Measurements from ENCODE around the gene ZNF157. TPM values are rescaled to one million over a fixed set of nuclear protein-coding genes. Genes with fewer than 3 reads are reported as not detected.
"Not testable (repeated sequence)": the region's sequence is repeated elsewhere in the genome, so short reads cannot be mapped to it uniquely, and the experiment has no call there.

The ZNF157 gene
- total RNA-seq, 5 donors from 2014 or later (not counting 1 experiment from before 2014, with no cell fraction given) = 0.72 to 1.2 (median 0.95) TPM

- no peaks in the 10 kb centered on the region for H3K36me3 Mint-ChIP-seq
- peak; percentile 42 to 89 (median 72) for DNase-seq
- Histone ChIP-seq H3K4me3 (ENCODE audit: control insufficient read depth in 1 of 2, extremely low read depth in 1 of 2, low read length in 1 of 2) (peak overlapping the region in 1 of 2 donors; percentile 30), H3K9me3 (no peaks in the 10 kb centered on the region), H3K27ac (ENCODE audit: low read length) (peak overlapping the region; percentile 53), H3K27me3 (replicated peaks in 1 of 2; ENCODE audit: control insufficient read depth in 2 of 2, extremely low read depth in 1 of 2, insufficient read depth in 2 of 2, low read length in 1 of 2) (no peaks in the 10 kb centered on the region), H3K36me3 (ENCODE audit: control insufficient read depth in 2 of 2, extremely low read depth in 1 of 2, insufficient read depth in 1 of 2, low read length in 1 of 2) (no peaks in the 10 kb centered on the region), H3K4me1 (ENCODE audit: control insufficient read depth in 1 of 2, extremely low read depth in 1 of 2, insufficient read depth in 2 of 2, low read length in 2 of 2) (peaks cover 11 to 14% of the 10 kb centered on the region in 2 experiments)
- H3K4me1 Mint-ChIP-seq = peaks cover 19 to 34% (median 26%) of the 10 kb centered on the region in 3 donors
- peaks cover 0 to 6% of the 10 kb centered on the region in 2 donors for H3K27me3 Mint-ChIP-seq
- H3K4me3 Mint-ChIP-seq = peak overlapping the region; percentile 68 to 75 (median 72)
- ATAC-seq (replicated peaks in 1 of 4) = peak; percentile 91 to 96 (median 94)
- peaks cover 0 to 4% (median 0%) of the 10 kb centered on the region in 3 donors for H3K9me3 Mint-ChIP-seq
- WGBS (ENCODE audit: insufficient coverage) = 0% methylated on average over 1 of the region's 10 CpGs
- POLR2A ChIA-PET = no interaction called here
- CTCF ChIA-PET = no interaction called here
- peak overlapping the region; percentile 76 to 81 for H3K27ac Mint-ChIP-seq
Measured at GRCh38 chrX:47380268-47380667, 9.9 kb downstream of the ZNF157 start.

DNA sequence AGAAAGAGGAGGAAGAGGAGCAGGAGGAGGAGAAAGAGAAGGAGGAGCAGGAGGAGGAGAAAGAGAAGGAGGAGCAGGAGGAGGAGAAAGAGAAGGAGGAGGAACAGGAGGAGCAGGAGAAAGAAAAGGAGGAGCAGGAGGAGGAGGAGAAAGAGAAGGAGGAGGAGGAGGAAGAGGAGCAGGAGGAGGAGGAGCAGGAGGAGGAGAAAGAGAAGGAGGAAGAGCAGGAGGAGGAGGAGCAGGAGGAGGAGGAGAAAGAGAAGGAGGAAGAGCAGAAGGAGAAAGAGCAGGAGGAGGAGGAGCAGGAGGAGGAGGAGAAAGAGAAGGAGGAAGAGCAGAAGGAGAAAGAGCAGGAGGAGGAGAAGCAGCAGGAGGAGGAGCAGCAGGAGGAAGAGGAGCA lies 10.5 kb downstream of the ZNF157 start:
- Histone ChIP-seq H3K4me3 (ENCODE audit: control insufficient read depth in 1 of 2, extremely low read depth in 1 of 2, low read length in 1 of 2) (peak overlapping the region in 1 of 2 donors; percentile 30), H3K27ac (ENCODE audit: low read length) (peak overlapping the region; percentile 53), H3K4me1 (ENCODE audit: control insufficient read depth in 1 of 2, extremely low read depth in 1 of 2, insufficient read depth in 2 of 2, low read length in 2 of 2) (peaks cover 11 to 14% of the 10 kb centered on the region in 2 experiments)
- H3K27ac Mint-ChIP-seq; H3K36me3 Mint-ChIP-seq; DNase-seq; H3K36me3 ChIP-seq (ENCODE audit: control insufficient read depth in 2 of 2, extremely low read depth in 1 of 2, insufficient read depth in 1 of 2, low read length in 1 of 2); ATAC-seq (replicated peaks in 1 of 4); H3K9me3 ChIP-seq; H3K27me3 Mint-ChIP-seq; H3K9me3 Mint-ChIP-seq; POLR2A ChIA-PET; H3K27me3 ChIP-seq (replicated peaks in 1 of 2; ENCODE audit: control insufficient read depth in 2 of 2, extremely low read depth in 1 of 2, insufficient read depth in 2 of 2, low read length in 1 of 2): not testable (repeated sequence)
- CTCF ChIA-PET = interaction anchor here in 1 of 2 donors (0.6 kb wide), 1 partner anchor 262 kb away, joined by 3 read pairs; no protein-coding TSS in a partner anchor
- peak overlapping the region in 2 of 3 donors; percentile 28 to 72 for H3K4me3 Mint-ChIP-seq
- H3K4me1 Mint-ChIP-seq = peaks cover 19 to 34% (median 26%) of the 10 kb centered on the region in 3 donors

DNA sequence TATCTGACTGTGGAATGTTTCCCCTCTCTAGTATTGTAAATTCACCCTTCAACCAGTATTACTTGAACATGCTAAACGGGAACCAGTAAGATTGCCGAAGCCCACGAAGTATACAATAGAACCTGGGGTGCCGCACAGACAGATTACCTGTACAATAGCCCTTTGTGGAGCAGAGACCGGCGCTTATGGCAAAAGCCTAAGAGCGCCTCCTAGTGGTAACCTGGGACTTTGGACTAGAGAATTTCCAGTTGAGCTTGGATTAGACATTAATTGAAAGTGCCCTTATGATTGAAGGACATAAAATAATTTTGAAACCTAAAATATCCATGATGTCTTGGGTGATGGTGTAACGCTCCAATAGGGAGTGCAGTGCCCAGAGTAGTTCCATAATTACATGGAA lies 14.1 kb downstream of the ZNF157 start:
- Histone ChIP-seq H3K27ac (ENCODE audit: low read length) (no peak overlapping the region), H3K4me1 (ENCODE audit: control insufficient read depth in 1 of 2, extremely low read depth in 1 of 2, insufficient read depth in 2 of 2, low read length in 2 of 2) (peaks cover 11 to 14% of the 10 kb centered on the region in 2 experiments), H3K4me3 (ENCODE audit: control insufficient read depth in 1 of 2, extremely low read depth in 1 of 2, low read length in 1 of 2) (no peak overlapping the region), H3K36me3 (ENCODE audit: control insufficient read depth in 2 of 2, extremely low read depth in 1 of 2, insufficient read depth in 1 of 2, low read length in 1 of 2) (no peaks in the 10 kb centered on the region), H3K27me3 (replicated peaks in 1 of 2; ENCODE audit: control insufficient read depth in 2 of 2, extremely low read depth in 1 of 2, insufficient read depth in 2 of 2, low read length in 1 of 2) (no peaks in the 10 kb centered on the region), H3K9me3 (no peaks in the 10 kb centered on the region)
- no peaks in the 10 kb centered on the region for H3K36me3 Mint-ChIP-seq
- H3K9me3 Mint-ChIP-seq = peaks cover 0 to 4% (median 0%) of the 10 kb centered on the region in 3 donors
- no peak overlapping the region for H3K27ac Mint-ChIP-seq
- ChIA-PET POLR2A (interaction anchor here in 1 of 2 donors (0.6 kb wide), 1 partner anchor 239 kb away, joined by 13 read pairs; the partner anchor contains the start of gene RBM10), CTCF (interaction anchor here (0.7 to 2.1 kb wide), 11 partner anchors 15 to 240 kb away, joined by 3 to 14 read pairs (median 4); partner anchors contain the start of genes NDUFB11 (in 1 of the 2), RBM10 (in 1 of the 2) and USP11 (in 1 of the 2))
- 0% methylated on average over 1 of the region's 8 CpGs for WGBS (ENCODE audit: insufficient coverage)
- DNase-seq = peak; percentile 28 to 87 (median 62)
- peak; percentile 54 to 73 (median 56) for ATAC-seq (replicated peaks in 1 of 4)
- H3K4me1 Mint-ChIP-seq = peaks cover 19 to 33% (median 26%) of the 10 kb centered on the region in 3 donors
- H3K27me3 Mint-ChIP-seq = peaks cover 0 to 7% of the 10 kb centered on the region in 2 donors
- no peak overlapping the region for H3K4me3 Mint-ChIP-seq

GRCh38 chrX:47390780-47391179 lies 20.4 kb downstream of the ZNF157 start:
- peaks cover 14 to 26% (median 14%) of the 10 kb centered on the region in 3 donors for H3K4me1 Mint-ChIP-seq
- H3K9me3 Mint-ChIP-seq = no peaks in the 10 kb centered on the region
- peaks cover 0 to 22% of the 10 kb centered on the region in 2 donors for H3K27me3 Mint-ChIP-seq
- CTCF ChIA-PET = no interaction called here
- ATAC-seq (replicated peaks in 1 of 4) = peak; percentile 55 to 94 (median 64)
- POLR2A ChIA-PET = no interaction called here
- Histone ChIP-seq H3K36me3 (ENCODE audit: control insufficient read depth in 2 of 2, extremely low read depth in 1 of 2, insufficient read depth in 1 of 2, low read length in 1 of 2) (no peaks in the 10 kb centered on the region), H3K4me3 (ENCODE audit: control insufficient read depth in 1 of 2, extremely low read depth in 1 of 2, low read length in 1 of 2) (no peak overlapping the region), H3K9me3 (no peaks in the 10 kb centered on the region), H3K27ac (ENCODE audit: low read length) (no peak overlapping the region), H3K4me1 (ENCODE audit: control insufficient read depth in 1 of 2, extremely low read depth in 1 of 2, insufficient read depth in 2 of 2, low read length in 2 of 2) (no peaks in the 10 kb centered on the region), H3K27me3 (replicated peaks in 1 of 2; ENCODE audit: control insufficient read depth in 2 of 2, extremely low read depth in 1 of 2, insufficient read depth in 2 of 2, low read length in 1 of 2) (no peaks in the 10 kb centered on the region)
- WGBS (ENCODE audit: insufficient coverage) = no CpG with 5 or more reads among the region's 1 CpG
- peak overlapping the region in 2 of 3 donors; percentile 9 to 47 for H3K4me3 Mint-ChIP-seq
- peak in 1 of 35 experiments; percentile 17 for DNase-seq
- peak overlapping the region; percentile 65 for H3K27ac Mint-ChIP-seq
- no peaks in the 10 kb centered on the region for H3K36me3 Mint-ChIP-seq

GRCh38 chrX:47413179-47413594 lies 42.8 kb downstream of the ZNF157 start:
- POLR2A ChIA-PET = no interaction called here
- Histone ChIP-seq H3K36me3 (ENCODE audit: control insufficient read depth in 2 of 2, extremely low read depth in 1 of 2, insufficient read depth in 1 of 2, low read length in 1 of 2) (peaks cover 0 to 2% of the 10 kb centered on the region in 2 donors), H3K27ac (ENCODE audit: low read length) (no peak overlapping the region), H3K27me3 (replicated peaks in 1 of 2; ENCODE audit: control insufficient read depth in 2 of 2, extremely low read depth in 1 of 2, insufficient read depth in 2 of 2, low read length in 1 of 2) (no peaks in the 10 kb centered on the region), H3K9me3 (peaks cover 8% of the 10 kb centered on the region), H3K4me3 (ENCODE audit: control insufficient read depth in 1 of 2, extremely low read depth in 1 of 2, low read length in 1 of 2) (no peak overlapping the region), H3K4me1 (ENCODE audit: control insufficient read depth in 1 of 2, extremely low read depth in 1 of 2, insufficient read depth in 2 of 2, low read length in 2 of 2) (no peaks in the 10 kb centered on the region)
- peaks cover 3 to 18% (median 13%) of the 10 kb centered on the region in 3 donors for H3K9me3 Mint-ChIP-seq
- ATAC-seq (replicated peaks in 1 of 4) (no peak), DNase-seq (no peak)
- no peak overlapping the region for H3K27ac Mint-ChIP-seq
- H3K4me1 Mint-ChIP-seq = no peaks in the 10 kb centered on the region
- no peak overlapping the region for H3K4me3 Mint-ChIP-seq
- CTCF ChIA-PET = no interaction called here
- H3K36me3 Mint-ChIP-seq = peaks cover 39% of the 10 kb centered on the region
- no CpG with 5 or more reads among the region's 8 CpGs for WGBS (ENCODE audit: insufficient coverage)
- peaks cover 0 to 4% of the 10 kb centered on the region in 2 donors for H3K27me3 Mint-ChIP-seq

- Mint-ChIP-seq H3K36me3 (peaks cover 15% of the 10 kb centered on the region), H3K9me3 (peaks cover 0 to 4% (median 2%) of the 10 kb centered on the region in 3 donors), H3K27me3 (peaks cover 0 to 13% of the 10 kb centered on the region in 2 donors), H3K4me1 (no peaks in the 10 kb centered on the region), H3K4me3 (no peak overlapping the region), H3K27ac (no peak overlapping the region)
- Histone ChIP-seq H3K9me3 (peaks cover 2% of the 10 kb centered on the region), H3K27me3 (replicated peaks in 1 of 2; ENCODE audit: control insufficient read depth in 2 of 2, extremely low read depth in 1 of 2, insufficient read depth in 2 of 2, low read length in 1 of 2) (no peaks in the 10 kb centered on the region), H3K27ac (ENCODE audit: low read length) (no peak overlapping the region), H3K36me3 (ENCODE audit: control insufficient read depth in 2 of 2, extremely low read depth in 1 of 2, insufficient read depth in 1 of 2, low read length in 1 of 2) (no peaks in the 10 kb centered on the region), H3K4me3 (ENCODE audit: control insufficient read depth in 1 of 2, extremely low read depth in 1 of 2, low read length in 1 of 2) (no peak overlapping the region), H3K4me1 (ENCODE audit: control insufficient read depth in 1 of 2, extremely low read depth in 1 of 2, insufficient read depth in 2 of 2, low read length in 2 of 2) (no peaks in the 10 kb centered on the region)
- 60% methylated on average over 2 of the region's 4 CpGs for WGBS (ENCODE audit: insufficient coverage)
- ATAC-seq (replicated peaks in 1 of 4) (no peak), DNase-seq (no peak)
- ChIA-PET CTCF (interaction anchor here in 1 of 2 donors (0.6 kb wide), 1 partner anchor 35 kb away, joined by 3 read pairs; no protein-coding TSS in a partner anchor), POLR2A (no interaction called here)
Measured at GRCh38 chrX:47420265-47420664, 49.9 kb downstream of the ZNF157 start.
